Lower leg skin (tissue), 3 donors: ENCODE data around the gene MCM6.

ENCODE experiments used
- POLR2A ChIP-seq, 2 donors: fragments of 450-650 bp; IDR thresholded peaks; one replicate each; pipeline ENCODE4 v1.6.1; 2016 to 2017; ENCODE audit warnings: antibody characterized with exemption in 2 of 2, mild to moderate bottlenecking in 1 of 2, moderate library complexity in 1 of 2
- TF ChIP-seq, protein P1 (sequence below), 3 donors: fragments of 450-650 bp; IDR thresholded peaks; one replicate each; pipeline ENCODE4 v1.5.1; 2016; ENCODE audit warnings: antibody characterized with exemption in 3 of 3, mild to moderate bottlenecking in 3 of 3, moderate library complexity in 2 of 3

DNA sequence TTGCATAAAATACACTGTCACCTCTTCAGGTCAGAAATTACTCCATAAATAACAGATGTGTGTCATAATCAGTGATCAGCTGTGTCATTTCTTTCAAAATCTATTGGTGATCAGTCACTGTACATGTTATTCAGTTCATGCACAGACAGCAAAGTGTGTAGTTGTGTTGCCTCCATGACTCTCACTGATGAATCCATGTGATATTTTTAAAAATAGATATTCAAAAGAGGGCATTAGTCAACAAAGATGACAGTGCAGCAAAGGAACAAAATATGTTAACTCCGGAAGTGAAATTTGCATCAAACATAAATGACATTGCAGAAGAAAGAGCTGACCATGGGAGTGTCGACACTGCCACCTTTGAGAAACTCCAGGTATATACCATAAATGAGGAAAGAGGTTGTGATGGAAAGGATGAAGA lies 17.1 kb upstream of the MCM6 start:
- no peak for TF ChIP-seq POLR2A (IDR thresholded peaks at IDR 0.05)
- TF ChIP-seq, protein P1, sequence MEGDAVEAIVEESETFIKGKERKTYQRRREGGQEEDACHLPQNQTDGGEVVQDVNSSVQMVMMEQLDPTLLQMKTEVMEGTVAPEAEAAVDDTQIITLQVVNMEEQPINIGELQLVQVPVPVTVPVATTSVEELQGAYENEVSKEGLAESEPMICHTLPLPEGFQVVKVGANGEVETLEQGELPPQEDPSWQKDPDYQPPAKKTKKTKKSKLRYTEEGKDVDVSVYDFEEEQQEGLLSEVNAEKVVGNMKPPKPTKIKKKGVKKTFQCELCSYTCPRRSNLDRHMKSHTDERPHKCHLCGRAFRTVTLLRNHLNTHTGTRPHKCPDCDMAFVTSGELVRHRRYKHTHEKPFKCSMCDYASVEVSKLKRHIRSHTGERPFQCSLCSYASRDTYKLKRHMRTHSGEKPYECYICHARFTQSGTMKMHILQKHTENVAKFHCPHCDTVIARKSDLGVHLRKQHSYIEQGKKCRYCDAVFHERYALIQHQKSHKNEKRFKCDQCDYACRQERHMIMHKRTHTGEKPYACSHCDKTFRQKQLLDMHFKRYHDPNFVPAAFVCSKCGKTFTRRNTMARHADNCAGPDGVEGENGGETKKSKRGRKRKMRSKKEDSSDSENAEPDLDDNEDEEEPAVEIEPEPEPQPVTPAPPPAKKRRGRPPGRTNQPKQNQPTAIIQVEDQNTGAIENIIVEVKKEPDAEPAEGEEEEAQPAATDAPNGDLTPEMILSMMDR (IDR thresholded peaks at IDR 0.05), result no peak
